A549 treated with GW870086 at 1 μM for 4 hours (cell line): ENCODE data around the gene ATRAID. TPM values are rescaled to one million over a fixed set of nuclear protein-coding genes. Genes with fewer than 3 reads are reported as not detected.

ENCODE experiments used
- total RNA-seq: library from RNA; stranded (reverse); fragments of 200-300 nt; extraction: Qiagen RNA extraction; gene quantifications from 5 replicates; pipeline ENCODE4 v1.2.3, GENCODE V29; 2022; ENCODE audit warnings: low read depth

Gene ATRAID
- total RNA-seq = 214 to 222 TPM (median 218 TPM) in 5 replicates

GRCh38 chr2:27211943-27212625 is at the start of gene ATRAID, which contains the start of gene SLC5A6:
TSS of gene ATRAID (plus strand) at chr2:27212041. CDS start at chr2:27212369, 328 bp downstream.
TSS of gene SLC5A6 (minus strand) at chr2:27212268. CDS start at chr2:27207650, 4,618 bp downstream.

GRCh38 chr2:27217173-27218121 is 5.6 kb downstream of the ATRAID start, which contains the start of gene CAD:
TSS of gene CAD (plus strand) at chr2:27217369. CDS start at chr2:27217552, 183 bp downstream.

GRCh38 chr2:27262379-27263286 is 50.8 kb downstream of the ATRAID start, which contains the start of gene SLC30A3:
TSS of gene SLC30A3 (minus strand) at chr2:27263047. CDS start at chr2:27262906, 141 bp downstream.

Other genes with a start within 250 kb of the ATRAID start
- gene MAPRE3, start 241.4 kb upstream of the ATRAID start, total RNA-seq = 9.9 to 14.1 TPM (median 11.9 TPM) in 5 replicates
- 54.4 to 68.6 TPM (median 67.5 TPM) in 5 replicates for gene TMEM214, start 179.1 kb upstream of the ATRAID start, total RNA-seq
- 28.3 to 34.2 TPM (median 31.0 TPM) in 5 replicates for gene AGBL5, start 160.4 kb upstream of the ATRAID start, total RNA-seq
- 525 to 622 TPM (median 552 TPM) in 5 replicates for gene OST4, start 140.4 kb upstream of the ATRAID start, total RNA-seq
- gene EMILIN1, start 133.4 kb upstream of the ATRAID start, total RNA-seq = 0.32 to 0.56 TPM (median 0.45 TPM) in 5 replicates
- 7.8 to 11.8 TPM (median 9.5 TPM) in 5 replicates for gene KHK, start 125.3 kb upstream of the ATRAID start, total RNA-seq
- 5.7 to 8.6 TPM (median 7.6 TPM) in 5 replicates for gene CGREF1, start 92.9 kb upstream of the ATRAID start, total RNA-seq
- gene ABHD1, start 88.2 kb upstream of the ATRAID start, total RNA-seq = 0.98 to 2.3 TPM (median 1.5 TPM) in 5 replicates
- gene PREB, start 77.4 kb upstream of the ATRAID start, total RNA-seq = 48.6 to 60.4 TPM (median 59.1 TPM) in 5 replicates
- not detected in 5 replicates for gene PRR30, start 72.6 kb upstream of the ATRAID start, total RNA-seq
- gene TCF23, start 63.0 kb upstream of the ATRAID start, total RNA-seq = not detected in 5 replicates
- 63.5 to 74.6 TPM (median 69.6 TPM) in 5 replicates for gene SLC5A6, start 227 bp downstream of the ATRAID start, total RNA-seq
- 49.8 to 63.2 TPM (median 59.4 TPM) in 5 replicates for gene CAD, start 5.3 kb downstream of the ATRAID start, total RNA-seq
- gene SLC30A3, start 51.0 kb downstream of the ATRAID start, total RNA-seq = 3.0 to 4.1 TPM (median 3.5 TPM) in 5 replicates
- not detected in 5 replicates for gene DNAJC5G, start 63.4 kb downstream of the ATRAID start, total RNA-seq
- gene TRIM54, start 70.4 kb downstream of the ATRAID start, total RNA-seq = 0.67 to 1.1 TPM (median 0.72 TPM) in 5 replicates
- gene UCN, start 96.4 kb downstream of the ATRAID start, total RNA-seq = 1.0 to 2.5 TPM (median 1.2 TPM) in 5 replicates
- 82.3 to 96.7 TPM (median 86.5 TPM) in 5 replicates for gene MPV17, start 111.1 kb downstream of the ATRAID start, total RNA-seq
- 56.5 to 64.6 TPM (median 61.4 TPM) in 5 replicates for gene GTF3C2, start 144.7 kb downstream of the ATRAID start, total RNA-seq
- gene EIF2B4, start 158.3 kb downstream of the ATRAID start, total RNA-seq = 54.9 to 62.2 TPM (median 58.8 TPM) in 5 replicates
- 135 to 147 TPM (median 145 TPM) in 5 replicates for gene SNX17, start 158.6 kb downstream of the ATRAID start, total RNA-seq
- gene ZNF513, start 168.7 kb downstream of the ATRAID start, total RNA-seq = 9.7 to 15.5 TPM (median 14.0 TPM) in 5 replicates
- 152 to 163 TPM (median 161 TPM) in 5 replicates for gene PPM1G, start 197.6 kb downstream of the ATRAID start, total RNA-seq
- gene NRBP1, start 216.6 kb downstream of the ATRAID start, total RNA-seq = 118 to 138 TPM (median 130 TPM) in 5 replicates
- gene KRTCAP3, start 230.3 kb downstream of the ATRAID start, total RNA-seq = 0.39 to 0.90 TPM (median 0.85 TPM) in 5 replicates